OCI-LY7 (cell line): Measurements from ENCODE around the gene EXOC3L2. TPM values are rescaled to one million over a fixed set of nuclear protein-coding genes. Genes with fewer than 3 reads are reported as not detected.
A peak's percentile ranks its signal among the peaks of the same experiment; 100 is the strongest.

Experiments
- BruUV-seq: library from RNA; stranded (reverse); fragments of 400-500 nt; replicated peaks from 2 replicates; lab custom pipeline; 2021; lab: Mats Ljungman, UMichigan
- CTCF ChIA-PET: fragments of 300-600 bp; sonication (Branson Sonifier 250); formaldehyde crosslinking; loops from one replicate; lab custom pipeline; 2022; ENCODE audit warnings: antibody characterized with exemption; ENCODE audit not compliant: unreplicated experiment; lab: Charles Lee
- POLR2A ChIA-PET: fragments of 300-600 bp; sonication (Branson Sonifier 250); formaldehyde crosslinking; loops from one replicate; lab custom pipeline; 2022; ENCODE audit warnings: antibody characterized with exemption; lab: Charles Lee
- DNase-seq: peaks from one replicate; pipeline ENCODE4 v3.0.0-alpha.2; 2015; ENCODE audit warnings: low spot score
- H2AFZ ChIP-seq: fragments of 200-600 bp; sonication (generic), shearing (Covaris generic); 2 replicates; pipeline ENCODE4 v1.6.1; 2014; ENCODE audit warnings: mild to moderate bottlenecking, antibody characterized with exemption, low read length, moderate library complexity
- H3K27ac ChIP-seq: fragments of 200-600 bp; sonication (generic); 2 replicates; pipeline ENCODE4 v1.5.1; 2014; ENCODE audit warnings: mixed run types, low read depth, mild to moderate bottlenecking, moderate library complexity, low read length, inconsistent platforms; ENCODE audit not compliant: poor library complexity, severe bottlenecking
- H3K36me3 ChIP-seq: fragments of 200-600 bp; sonication (generic); 2 replicates; pipeline ENCODE4 v1.6.1; 2014; ENCODE audit warnings: mild to moderate bottlenecking, antibody characterized with exemption, low read length, moderate library complexity, mixed read lengths; ENCODE audit not compliant: insufficient read depth
- H3K4me1 ChIP-seq: fragments of 200-600 bp; sonication (generic); 2 replicates; pipeline ENCODE4 v1.5.1; 2014; ENCODE audit warnings: mild to moderate bottlenecking, low read length; ENCODE audit not compliant: insufficient read depth, poor library complexity, severe bottlenecking
- H3K4me2 ChIP-seq: fragments of 200-600 bp; sonication (generic); 2 replicates; pipeline ENCODE4 v1.6.1; 2014; ENCODE audit warnings: mild to moderate bottlenecking, low read length
- H3K4me3 ChIP-seq: fragments of 200-600 bp; sonication (generic); 2 replicates; pipeline ENCODE4 v1.5.1; 2014; ENCODE audit warnings: mild to moderate bottlenecking, low read depth, low read length; ENCODE audit not compliant: poor library complexity, severe bottlenecking
- H3K79me2 ChIP-seq: fragments of 200-600 bp; sonication (generic); 2 replicates; pipeline ENCODE4 v1.6.1; 2016; ENCODE audit warnings: low read depth, mild to moderate bottlenecking, low read length, moderate library complexity, mixed read lengths; ENCODE audit not compliant: insufficient read depth
- H3K9me2 ChIP-seq: fragments of 200-600 bp; sonication (generic); 2 replicates; pipeline ENCODE4 v1.6.1; 2016; ENCODE audit warnings: mild to moderate bottlenecking, low read length, mixed read lengths; ENCODE audit not compliant: insufficient read depth
- H3K9me3 ChIP-seq: fragments of 200-600 bp; sonication (generic); 2 replicates; pipeline ENCODE4 v1.6.1; 2014; ENCODE audit warnings: mild to moderate bottlenecking, mixed run types, low read length, mixed read lengths
- H4K20me1 ChIP-seq: fragments of 200-600 bp; sonication (generic); 2 replicates; pipeline ENCODE4 v1.6.1; 2014; ENCODE audit warnings: mild to moderate bottlenecking, antibody characterized with exemption, low read length, moderate library complexity, mixed read lengths; ENCODE audit not compliant: insufficient read depth
- EZH2phosphoT487 ChIP-seq: fragments of 200-600 bp; sonication (generic); IDR thresholded peaks from 2 replicates; pipeline ENCODE4 v1.6.1; 2018; ENCODE audit warnings: low read depth, borderline replicate concordance, mild to moderate bottlenecking, mixed run types, antibody characterized with exemption, low read length, moderate library complexity, mixed read lengths
- intact Hi-C: fragments of 100-400 bp; cut with micrococcal nuclease; formaldehyde crosslinking; loops from one replicate; pipeline ENCODE4 v1.10.0; 2022; ENCODE audit not compliant: unreplicated experiment
- total RNA-seq, 2 experiments: library from RNA; depleted of rRNA in 1 of 2; stranded (reverse); fragments of >200 nt in 1 of 2; shearing (Covaris generic) in 1 of 2; gene quantifications; 2 replicates each; pipeline ENCODE4 v1.2.3, GENCODE V29; 2014 to 2022
- TF ChIP-seq, protein P1 (sequence below): fragments of 200-600 bp; sonication (generic); conservative IDR thresholded peaks from 2 replicates; pipeline ENCODE4 v1.5.1; 2014; ENCODE audit warnings: mild to moderate bottlenecking, antibody characterized with exemption, low read length, moderate library complexity, mixed read lengths

EXOC3L2 gene
- total RNA-seq, 2 experiments from 2014 or later: not detected

DNA sequence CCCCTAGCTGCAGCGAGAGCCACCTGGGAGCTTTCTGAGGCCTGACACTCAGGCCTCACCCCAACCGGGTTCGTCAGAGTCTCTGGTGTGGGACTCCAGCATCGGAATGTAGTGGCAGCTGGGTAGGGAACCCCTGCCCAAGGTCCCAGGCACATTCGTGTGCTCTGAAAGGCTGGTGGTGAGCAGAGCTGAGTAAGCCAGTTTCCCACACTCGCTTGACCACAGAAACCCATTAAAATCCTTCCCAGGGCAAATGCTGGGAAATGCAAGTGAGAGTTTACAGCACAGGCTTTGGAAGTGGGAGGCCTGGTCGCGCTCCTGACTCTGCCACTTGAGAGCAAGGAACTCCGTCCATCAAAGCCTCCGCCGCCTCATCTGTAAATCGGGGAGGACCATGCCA is 71.4 kb downstream of the EXOC3L2 start:
- H3K36me3 ChIP-seq: no peaks in the 10 kb centered on the region
- intact Hi-C loops: no loop called here
- POLR2A ChIA-PET: no interaction called here
- no peak overlapping the region for H3K4me3 ChIP-seq
- peaks cover 22% of the 10 kb centered on the region for H3K4me1 ChIP-seq
- TF ChIP-seq EZH2phosphoT487: no peak
- TF ChIP-seq, protein P1, sequence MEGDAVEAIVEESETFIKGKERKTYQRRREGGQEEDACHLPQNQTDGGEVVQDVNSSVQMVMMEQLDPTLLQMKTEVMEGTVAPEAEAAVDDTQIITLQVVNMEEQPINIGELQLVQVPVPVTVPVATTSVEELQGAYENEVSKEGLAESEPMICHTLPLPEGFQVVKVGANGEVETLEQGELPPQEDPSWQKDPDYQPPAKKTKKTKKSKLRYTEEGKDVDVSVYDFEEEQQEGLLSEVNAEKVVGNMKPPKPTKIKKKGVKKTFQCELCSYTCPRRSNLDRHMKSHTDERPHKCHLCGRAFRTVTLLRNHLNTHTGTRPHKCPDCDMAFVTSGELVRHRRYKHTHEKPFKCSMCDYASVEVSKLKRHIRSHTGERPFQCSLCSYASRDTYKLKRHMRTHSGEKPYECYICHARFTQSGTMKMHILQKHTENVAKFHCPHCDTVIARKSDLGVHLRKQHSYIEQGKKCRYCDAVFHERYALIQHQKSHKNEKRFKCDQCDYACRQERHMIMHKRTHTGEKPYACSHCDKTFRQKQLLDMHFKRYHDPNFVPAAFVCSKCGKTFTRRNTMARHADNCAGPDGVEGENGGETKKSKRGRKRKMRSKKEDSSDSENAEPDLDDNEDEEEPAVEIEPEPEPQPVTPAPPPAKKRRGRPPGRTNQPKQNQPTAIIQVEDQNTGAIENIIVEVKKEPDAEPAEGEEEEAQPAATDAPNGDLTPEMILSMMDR: no peak
- H3K9me2 ChIP-seq: no peaks in the 10 kb centered on the region
- H3K27ac ChIP-seq: no peak overlapping the region
- no peaks in the 10 kb centered on the region for H4K20me1 ChIP-seq
- no TSS peak for BruUV-seq
- no peak overlapping the region for H3K4me2 ChIP-seq
- no peak for DNase-seq
- no peaks in the 10 kb centered on the region for H3K9me3 ChIP-seq
- CTCF ChIA-PET: no interaction called here
- peaks cover 6% of the 10 kb centered on the region; the same call in 1 of the 2 replicates for H3K79me2 ChIP-seq
- no peak overlapping the region for H2AFZ ChIP-seq

GRCh38 chr19:45172611-45173208 is 72.5 kb downstream of the EXOC3L2 start:
- CTCF ChIA-PET: no interaction called here
- H3K4me3 ChIP-seq: no peak overlapping the region

DNA sequence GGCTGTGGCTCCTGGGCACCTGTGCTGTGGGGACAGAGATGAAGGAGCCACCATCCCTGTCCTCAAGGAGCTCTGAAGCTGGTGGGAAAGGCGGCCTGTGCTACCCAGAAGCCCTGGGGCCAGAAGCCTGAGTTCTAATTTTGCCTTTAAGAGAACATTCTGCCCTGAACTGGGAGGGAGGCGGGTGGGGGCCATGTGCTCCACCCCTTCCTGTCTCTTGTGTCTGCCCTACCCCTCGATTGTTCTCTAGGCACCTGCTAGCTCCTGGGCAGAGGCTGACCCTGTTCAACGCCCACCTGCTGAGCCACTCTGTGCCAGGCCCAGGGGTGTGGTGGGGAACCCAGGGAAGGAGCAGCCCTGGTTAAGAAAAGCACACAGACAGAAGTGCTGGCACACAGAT is 73.0 kb downstream of the EXOC3L2 start:
- no peak overlapping the region for H3K4me3 ChIP-seq
- H2AFZ ChIP-seq: no peak overlapping the region
- intact Hi-C loops: no loop called here
- TF ChIP-seq EZH2phosphoT487: no peak
- TF ChIP-seq, protein P1: no peak
- H3K9me2 ChIP-seq: no peaks in the 10 kb centered on the region
- ChIA-PET CTCF (no interaction called here), POLR2A (no interaction called here)
- no peaks in the 10 kb centered on the region for H4K20me1 ChIP-seq
- H3K4me1 ChIP-seq: peaks cover 22% of the 10 kb centered on the region
- no peaks in the 10 kb centered on the region for H3K9me3 ChIP-seq
- peak; percentile 29 for DNase-seq
- no peak overlapping the region for H3K27ac ChIP-seq
- 0 out of 2 replicates have a peak, but pooled peaks cover under 1% of the 10 kb centered on the region for H3K79me2 ChIP-seq
- BruUV-seq: no TSS peak
- no peaks in the 10 kb centered on the region for H3K36me3 ChIP-seq
- H3K4me2 ChIP-seq: peak overlapping the region; percentile 34; the same call in 1 of the 2 replicates

More at GRCh38 chr19:45172611-45173208, 72.5 kb downstream of the EXOC3L2 start:
- Histone ChIP-seq H3K9me2 (no peaks in the 10 kb centered on the region), H4K20me1 (no peaks in the 10 kb centered on the region), H3K36me3 (no peaks in the 10 kb centered on the region), H3K79me2 (peaks cover 6% of the 10 kb centered on the region; the same call in 1 of the 2 replicates), H3K4me2 (0 out of 2 replicates have a peak overlapping the region, but pooled peaks have one; percentile 34), H3K4me1 (peaks cover 22% of the 10 kb centered on the region), H3K27ac (no peak overlapping the region), H2AFZ (no peak overlapping the region), H3K9me3 (no peaks in the 10 kb centered on the region)
- BruUV-seq: no TSS peak
- intact Hi-C loops: no loop called here
- POLR2A ChIA-PET: no interaction called here
- TF ChIP-seq, protein P1: no peak
- TF ChIP-seq EZH2phosphoT487: no peak
- no peak for DNase-seq
